ENCODE results near the gene TMEM18.

- TF ChIP-seq CTCF (IDR thresholded peaks at IDR 0.05) (no peak), POLR2A (IDR thresholded peaks at IDR 0.05) (no peak)
Measured at GRCh38 chr2:618005-618404, 59.2 kb downstream of the TMEM18 start.
